Femur (tissue), 1 donor: ENCODE measurements around the gene KRTAP9-7.

Source experiments
- DNase-seq: peaks from one replicate; pipeline ENCODE4 v3.0.0-alpha.2; 2017

Gene KRTAP9-7

DNA sequence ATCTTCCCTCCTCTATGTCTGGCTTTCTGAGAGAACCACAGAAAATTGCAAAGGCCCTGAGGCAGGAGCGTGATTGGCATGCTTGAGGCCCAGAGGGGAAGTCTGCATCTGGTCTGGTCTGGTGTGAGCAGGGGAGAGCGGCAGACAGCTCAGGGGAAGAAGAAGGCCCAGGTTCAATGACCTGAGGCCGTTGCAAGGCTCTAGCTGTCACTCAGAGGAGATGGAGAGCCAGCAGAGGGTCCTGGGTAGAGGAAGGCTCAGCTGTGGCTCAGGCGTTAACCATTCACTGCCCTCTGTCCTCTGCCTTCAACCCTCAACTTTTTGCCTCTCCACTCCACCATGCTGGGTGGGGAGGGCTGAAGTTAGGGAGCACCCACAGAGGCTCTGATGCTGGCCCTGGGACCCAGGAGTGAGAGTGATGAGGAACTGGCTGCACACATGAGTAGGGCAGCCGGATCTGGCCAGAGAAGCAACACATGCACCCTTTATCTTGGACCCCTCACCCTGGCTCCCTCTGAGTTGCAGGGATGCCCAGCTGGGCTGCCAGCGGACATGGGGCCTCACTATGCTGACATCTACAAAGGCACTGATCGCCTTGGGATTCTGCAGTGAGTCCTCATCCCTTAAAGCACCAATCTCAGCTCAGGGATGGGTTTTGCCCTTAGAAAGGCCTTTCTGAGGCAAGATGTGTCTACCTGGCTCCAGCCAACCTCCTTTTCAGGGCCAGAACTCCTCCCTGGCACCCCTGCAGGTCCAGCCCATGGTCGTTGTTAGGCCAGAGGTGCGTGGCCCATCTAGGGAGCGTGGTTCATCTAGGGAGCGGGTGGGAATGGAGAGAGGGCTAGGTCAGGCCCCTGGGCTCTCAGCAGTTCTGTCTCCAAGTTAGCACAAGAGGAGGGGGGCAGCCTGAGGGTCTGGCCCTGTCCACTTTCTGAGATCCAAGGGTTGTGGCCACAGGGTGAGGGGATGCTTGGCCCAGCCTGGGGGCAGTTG, 47.7 kb downstream of the KRTAP9-7 start:
- no peak for DNase-seq

DNA sequence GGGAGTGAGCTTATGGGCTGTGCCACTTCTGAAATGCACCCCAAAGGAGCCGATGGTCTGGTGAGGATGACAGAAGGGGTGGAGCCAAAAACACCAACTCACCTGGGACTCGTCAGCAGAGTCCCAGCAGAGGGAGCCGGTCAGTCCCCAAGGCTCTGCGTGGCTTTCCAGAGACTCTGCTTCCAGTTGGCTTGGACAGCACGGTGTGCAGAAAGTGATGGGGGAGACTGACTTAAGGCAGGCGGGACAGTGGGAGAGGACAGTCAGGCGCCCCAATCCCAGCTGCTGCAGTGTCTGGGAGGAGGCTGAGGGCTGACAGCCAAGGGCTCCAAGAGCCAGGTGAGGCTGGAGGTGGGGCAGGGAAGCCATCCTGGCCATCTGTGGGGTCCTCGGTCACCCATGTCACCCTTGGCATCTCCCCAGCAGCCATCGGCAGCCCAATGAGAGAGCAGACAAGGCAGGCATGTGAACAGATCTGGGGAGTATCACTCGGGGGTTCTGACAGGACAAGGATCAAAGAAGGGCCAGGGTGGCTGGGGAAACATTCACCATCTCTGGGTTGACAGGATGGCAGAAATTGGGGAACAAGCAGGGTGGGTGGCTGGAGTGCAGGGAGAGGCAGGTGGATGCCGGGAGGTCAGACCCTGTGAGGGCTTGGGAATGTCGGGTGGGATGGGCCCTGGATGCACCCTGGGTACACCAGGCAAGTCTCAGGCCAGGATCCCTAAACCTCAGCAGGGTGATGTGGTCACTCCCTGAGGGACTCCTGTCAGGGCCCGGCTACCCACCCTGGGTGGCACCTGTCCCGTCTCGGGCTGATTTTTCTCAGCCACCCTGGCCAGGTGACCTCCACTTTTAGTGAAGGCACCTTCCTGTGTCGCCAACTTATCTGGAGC, 48.9 kb downstream of the KRTAP9-7 start:
- DNase-seq, result no peak

DNA sequence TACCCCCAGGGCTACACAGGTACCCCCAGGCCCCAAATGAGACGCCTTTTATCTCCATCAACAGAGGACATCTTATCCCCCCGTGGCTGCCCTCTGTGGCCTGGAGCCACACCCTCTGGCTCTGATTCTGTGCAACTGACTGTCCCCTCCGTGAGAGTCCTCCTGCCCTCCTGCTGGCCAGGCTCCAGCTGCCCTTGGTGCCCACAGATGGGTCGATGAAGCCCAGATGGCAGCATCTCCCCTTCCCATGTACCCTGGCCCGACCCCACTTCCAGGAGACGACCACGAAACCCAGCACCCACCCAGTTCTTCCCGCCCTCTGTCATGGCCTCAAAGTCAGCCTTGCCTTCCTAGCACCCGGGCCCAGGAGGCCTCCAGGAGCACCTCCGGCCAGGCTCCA, 49.6 kb downstream of the KRTAP9-7 start:
- no peak for DNase-seq

DNA sequence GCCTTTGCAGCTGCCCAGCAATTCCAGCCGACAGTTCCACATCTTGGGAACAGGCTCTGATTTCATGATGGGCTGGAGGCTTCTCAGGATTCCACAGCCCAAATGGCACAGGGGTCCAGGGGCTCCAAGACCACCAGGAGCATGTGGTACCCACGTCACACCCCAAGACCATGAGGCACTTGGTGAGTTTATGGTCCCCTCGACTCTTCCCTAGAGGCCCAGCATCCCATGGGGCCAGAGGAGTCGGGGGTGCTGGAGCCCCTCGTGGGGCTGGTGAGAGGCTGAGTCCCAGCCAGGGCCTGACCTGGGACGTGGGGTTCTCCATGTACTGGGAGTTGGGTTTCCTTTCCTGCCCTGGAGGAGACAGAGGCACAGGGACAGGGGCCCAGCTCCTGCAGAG, 50.1 kb downstream of the KRTAP9-7 start:
- DNase-seq, result no peak
